Smooth muscle cell (in vitro differentiated cells): Measurements from ENCODE around the gene CUL7. TPM values are rescaled to one million over a fixed set of nuclear protein-coding genes. Genes with fewer than 3 reads are reported as not detected.

Experiments used
- DNase-seq: peaks from one replicate; lab custom pipeline; 2025; ENCODE audit not compliant: unreplicated experiment; lab: John Stamatoyannopoulos, UW
- H2AFZ ChIP-seq: fragments of 200-600 bp; sonication (generic); 2 replicates; pipeline ENCODE4 v1.6.0; 2016; ENCODE audit warnings: antibody characterized with exemption, low read depth, mild to moderate bottlenecking
- H3F3A ChIP-seq: fragments of 200-600 bp; sonication (generic); 2 replicates; pipeline ENCODE4 v1.6.0; 2017; ENCODE audit warnings: antibody characterized with exemption, low read depth
- H3K27ac ChIP-seq: fragments of 200-600 bp; sonication (generic); 2 replicates; pipeline ENCODE4 v1.5.1; 2016; ENCODE audit warnings: low read depth, mild to moderate bottlenecking
- H3K27me3 ChIP-seq: fragments of 200-600 bp; sonication (generic); 2 replicates; pipeline ENCODE4 v1.6.1; 2016; ENCODE audit warnings: low read depth, mild to moderate bottlenecking
- H3K36me3 ChIP-seq: fragments of 200-600 bp; sonication (generic); 2 replicates; pipeline ENCODE4 v1.5.1; 2016; ENCODE audit warnings: low read depth
- H3K4me1 ChIP-seq: fragments of 200-600 bp; sonication (generic); 2 replicates; pipeline ENCODE4 v1.5.1; 2016; ENCODE audit warnings: low read depth
- H3K4me2 ChIP-seq: fragments of 200-600 bp; sonication (generic); 2 replicates; pipeline ENCODE4 v1.6.0; 2016; ENCODE audit warnings: mild to moderate bottlenecking
- H3K4me3 ChIP-seq: fragments of 200-600 bp; sonication (generic); 2 replicates; pipeline ENCODE4 v1.5.1; 2016; ENCODE audit warnings: mild to moderate bottlenecking
- H3K79me2 ChIP-seq: fragments of 200-600 bp; sonication (generic); 2 replicates; pipeline ENCODE4 v1.6.0; 2016; ENCODE audit warnings: low read depth, mild to moderate bottlenecking
- H3K9ac ChIP-seq: fragments of 200-600 bp; sonication (generic); 2 replicates; pipeline ENCODE4 v1.6.0; 2016; ENCODE audit warnings: low read depth
- H3K9me3 ChIP-seq: fragments of 200-600 bp; sonication (generic); replicated peaks from 2 replicates; pipeline ENCODE4 v1.5.1; 2016; ENCODE audit warnings: low read depth
- H4K20me1 ChIP-seq: fragments of 200-600 bp; sonication (generic); 2 replicates; pipeline ENCODE4 v1.6.0; 2016; ENCODE audit warnings: low read depth
- WGBS: methylation state at CpG from one replicate; pipeline ENCODE4 v1.1.7; 2016; ENCODE audit warnings: low lambda C conversion rate; 5-methylcytosine and 5-hydroxymethylcytosine counted together
- polyA plus RNA-seq: library from polyadenylated mRNA; unstranded; fragments of >200 nt; fragmentation: Nextera tagmentation; extraction: Ambion mirVana; gene quantifications from 2 replicates; pipeline ENCODE4 v1.2.1, GENCODE V29; 2016
- total RNA-seq: library from RNA; depleted of rRNA; stranded (reverse); fragments of >200 nt; gene quantifications from 2 replicates; pipeline ENCODE4 v1.2.3, GENCODE V29; 2014
- TF ChIP-seq, protein P1 (sequence below): fragments of 200-600 bp; sonication (generic); IDR thresholded peaks from 2 replicates; pipeline ENCODE4 v1.5.1; 2017; ENCODE audit warnings: borderline replicate concordance, mild to moderate bottlenecking, antibody characterized with exemption; ENCODE audit not compliant: insufficient read depth, poor library complexity, severe bottlenecking

The CUL7 gene
- total and polyA plus RNA-seq, 2 experiments from 2014 or later, result 36.9 to 49.6 TPM

DNA sequence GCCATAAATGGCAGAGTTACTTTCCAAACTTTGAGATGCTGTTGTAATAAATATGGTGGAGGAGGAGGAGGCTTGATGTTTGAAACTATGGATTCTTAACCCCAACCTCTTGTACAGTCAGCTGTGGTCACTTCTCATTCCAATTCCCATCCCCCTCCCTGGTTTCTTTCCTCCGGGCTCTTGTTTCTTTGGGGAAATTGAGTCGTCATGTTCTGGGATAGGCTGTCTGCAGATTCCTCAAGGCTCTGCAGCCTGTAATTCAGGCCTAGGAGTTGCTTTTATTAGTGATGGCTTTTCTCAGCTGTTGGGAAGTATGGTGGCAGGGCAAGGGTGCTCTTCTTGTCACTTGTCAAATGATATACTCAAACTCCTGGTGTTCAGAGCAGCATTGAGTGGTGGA lies 25.0 kb upstream of the CUL7 start:
- no peaks in the 10 kb centered on the region for H3K9me3 ChIP-seq
- no peak overlapping the region for H2AFZ ChIP-seq
- H3K9ac ChIP-seq, result peak overlapping the region; percentile 95
- TF ChIP-seq, protein P1, sequence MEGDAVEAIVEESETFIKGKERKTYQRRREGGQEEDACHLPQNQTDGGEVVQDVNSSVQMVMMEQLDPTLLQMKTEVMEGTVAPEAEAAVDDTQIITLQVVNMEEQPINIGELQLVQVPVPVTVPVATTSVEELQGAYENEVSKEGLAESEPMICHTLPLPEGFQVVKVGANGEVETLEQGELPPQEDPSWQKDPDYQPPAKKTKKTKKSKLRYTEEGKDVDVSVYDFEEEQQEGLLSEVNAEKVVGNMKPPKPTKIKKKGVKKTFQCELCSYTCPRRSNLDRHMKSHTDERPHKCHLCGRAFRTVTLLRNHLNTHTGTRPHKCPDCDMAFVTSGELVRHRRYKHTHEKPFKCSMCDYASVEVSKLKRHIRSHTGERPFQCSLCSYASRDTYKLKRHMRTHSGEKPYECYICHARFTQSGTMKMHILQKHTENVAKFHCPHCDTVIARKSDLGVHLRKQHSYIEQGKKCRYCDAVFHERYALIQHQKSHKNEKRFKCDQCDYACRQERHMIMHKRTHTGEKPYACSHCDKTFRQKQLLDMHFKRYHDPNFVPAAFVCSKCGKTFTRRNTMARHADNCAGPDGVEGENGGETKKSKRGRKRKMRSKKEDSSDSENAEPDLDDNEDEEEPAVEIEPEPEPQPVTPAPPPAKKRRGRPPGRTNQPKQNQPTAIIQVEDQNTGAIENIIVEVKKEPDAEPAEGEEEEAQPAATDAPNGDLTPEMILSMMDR, result no peak
- H3K4me3 ChIP-seq, result peak overlapping the region; percentile 99
- peaks cover 78% of the 10 kb centered on the region for H3K79me2 ChIP-seq
- H3K4me1 ChIP-seq, result peaks cover 22% of the 10 kb centered on the region
- H3K27me3 ChIP-seq, result no peaks in the 10 kb centered on the region
- no peak for DNase-seq
- H3K4me2 ChIP-seq, result peak overlapping the region; percentile 97
- H3F3A ChIP-seq, result peaks cover 41% of the 10 kb centered on the region
- peak overlapping the region; percentile 97 for H3K27ac ChIP-seq
- 5% methylated on average over 2 of the region's 2 CpGs for WGBS
- H3K36me3 ChIP-seq, result no peaks in the 10 kb centered on the region
- peaks cover 69% of the 10 kb centered on the region for H4K20me1 ChIP-seq

DNA sequence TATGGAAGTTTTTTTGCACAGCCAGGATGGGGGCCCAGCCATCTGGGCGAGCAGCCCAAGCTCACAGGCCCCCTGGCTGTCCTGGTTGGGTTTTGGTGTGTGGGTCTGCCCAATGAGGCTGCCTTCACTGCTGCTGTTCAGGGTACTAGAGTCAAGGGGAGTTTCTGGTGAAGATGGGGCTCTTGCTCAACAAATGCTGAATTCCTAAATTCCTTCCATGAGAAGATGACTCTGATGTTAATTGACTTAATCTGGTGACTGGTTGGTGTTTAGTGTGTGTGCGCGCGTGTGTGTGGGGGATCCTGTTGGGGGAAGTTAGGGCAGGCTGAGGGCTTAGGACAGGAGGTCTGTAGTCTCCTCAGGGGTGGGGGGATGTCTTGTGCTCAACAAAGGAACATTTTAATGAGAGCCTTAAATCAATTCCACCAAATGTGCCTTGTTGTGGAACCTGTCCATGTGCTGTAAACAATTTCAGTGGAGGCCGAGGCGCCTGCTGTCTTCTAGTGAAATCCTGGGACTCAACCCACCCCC lies 24.4 kb upstream of the CUL7 start:
- Histone ChIP-seq H4K20me1 (peaks cover 63% of the 10 kb centered on the region), H3K36me3 (no peaks in the 10 kb centered on the region), H3K79me2 (peaks cover 72% of the 10 kb centered on the region), H3K9me3 (no peaks in the 10 kb centered on the region), H3K27me3 (no peaks in the 10 kb centered on the region), H2AFZ (no peak overlapping the region), H3K4me1 (peaks cover 20% of the 10 kb centered on the region), H3K27ac (peak overlapping the region; percentile 97), H3K9ac (peak overlapping the region; percentile 95), H3F3A (peaks cover 43% of the 10 kb centered on the region), H3K4me2 (peak overlapping the region; percentile 97), H3K4me3 (peak overlapping the region; percentile 99)
- no peak for DNase-seq
- TF ChIP-seq, protein P1, result no peak
- WGBS, result 9% methylated on average over 6 of the region's 6 CpGs

DNA sequence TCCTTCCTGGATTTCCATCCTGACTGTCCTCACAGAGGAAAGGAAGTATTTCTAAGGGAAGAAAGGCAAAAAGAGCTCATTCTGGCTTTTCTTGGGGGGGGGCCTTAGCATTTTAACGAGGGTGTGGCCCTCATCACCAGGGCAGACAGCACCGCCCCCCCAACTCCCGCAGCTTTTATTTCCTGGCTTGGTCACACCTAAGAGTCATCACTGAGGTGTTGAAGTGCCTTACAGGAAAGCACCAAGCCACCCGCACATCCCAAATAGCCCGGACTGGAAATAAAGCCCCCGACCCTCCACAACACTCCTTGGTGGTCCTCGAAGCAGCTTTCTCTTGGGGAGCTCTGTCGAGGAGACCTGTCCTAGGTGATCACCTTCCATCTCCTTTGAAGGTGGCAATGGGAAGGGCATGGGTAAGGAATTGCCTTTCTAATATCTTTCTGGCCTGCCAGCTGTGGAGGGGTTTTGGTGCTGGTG lies 23.7 kb upstream of the CUL7 start:
- H2AFZ ChIP-seq, result no peak overlapping the region
- H3K4me2 ChIP-seq, result peak overlapping the region; percentile 97
- H3K9ac ChIP-seq, result peak overlapping the region; percentile 95
- H3K36me3 ChIP-seq, result no peaks in the 10 kb centered on the region
- TF ChIP-seq, protein P1, result no peak
- 4% methylated on average over 7 of the region's 8 CpGs for WGBS
- H3K27ac ChIP-seq, result peak overlapping the region; percentile 97
- peaks cover 56% of the 10 kb centered on the region for H4K20me1 ChIP-seq
- no peak for DNase-seq
- H3F3A ChIP-seq, result peaks cover 36% of the 10 kb centered on the region
- H3K27me3 ChIP-seq, result no peaks in the 10 kb centered on the region
- peak overlapping the region; percentile 99 for H3K4me3 ChIP-seq
- H3K9me3 ChIP-seq, result no peaks in the 10 kb centered on the region
- peaks cover 20% of the 10 kb centered on the region for H3K4me1 ChIP-seq
- H3K79me2 ChIP-seq, result peaks cover 65% of the 10 kb centered on the region
